ACC112 (cell line): Measurements from ENCODE around the gene SRBD1.

Experiments
- H2AFZ ChIP-seq: fragments of 200-600 bp; sonication (generic); one replicate; pipeline ENCODE4 v1.6.0; 2017; ENCODE audit warnings: antibody characterized with exemption, low read length; ENCODE audit not compliant: unreplicated experiment
- H3K27ac ChIP-seq: fragments of 200-600 bp; sonication (generic); 2 replicates; pipeline ENCODE4 v1.5.1; 2014; ENCODE audit warnings: low read depth, mild to moderate bottlenecking, antibody characterized with exemption, low read length, moderate library complexity
- H3K27me3 ChIP-seq: fragments of 200-600 bp; sonication (generic); 2 replicates; pipeline ENCODE4 v1.6.1; 2014; ENCODE audit warnings: mild to moderate bottlenecking, antibody characterized with exemption, low read length, moderate library complexity, mixed read lengths; ENCODE audit not compliant: insufficient read depth
- H3K36me3 ChIP-seq: fragments of 200-600 bp; sonication (generic); 2 replicates; pipeline ENCODE4 v1.6.1; 2016; ENCODE audit warnings: mild to moderate bottlenecking, antibody characterized with exemption, low read length, moderate library complexity, mixed read lengths; ENCODE audit not compliant: insufficient read depth
- H3K4me1 ChIP-seq: fragments of 200-600 bp; sonication (generic); one replicate; pipeline ENCODE4 v1.6.1; 2016; ENCODE audit warnings: low read length, mixed read lengths; ENCODE audit not compliant: insufficient read depth, unreplicated experiment, control insufficient read depth
- H3K4me3 ChIP-seq: fragments of 200-600 bp; sonication (generic); 2 replicates; pipeline ENCODE4 v1.5.1; 2014; ENCODE audit warnings: mild to moderate bottlenecking, low read depth, low read length
- H3K79me2 ChIP-seq: fragments of 200-600 bp; sonication (generic); one replicate; pipeline ENCODE4 v1.6.0; 2016; ENCODE audit warnings: low read length; ENCODE audit not compliant: control insufficient read depth, unreplicated experiment, insufficient read depth

SRBD1 gene, protein sequence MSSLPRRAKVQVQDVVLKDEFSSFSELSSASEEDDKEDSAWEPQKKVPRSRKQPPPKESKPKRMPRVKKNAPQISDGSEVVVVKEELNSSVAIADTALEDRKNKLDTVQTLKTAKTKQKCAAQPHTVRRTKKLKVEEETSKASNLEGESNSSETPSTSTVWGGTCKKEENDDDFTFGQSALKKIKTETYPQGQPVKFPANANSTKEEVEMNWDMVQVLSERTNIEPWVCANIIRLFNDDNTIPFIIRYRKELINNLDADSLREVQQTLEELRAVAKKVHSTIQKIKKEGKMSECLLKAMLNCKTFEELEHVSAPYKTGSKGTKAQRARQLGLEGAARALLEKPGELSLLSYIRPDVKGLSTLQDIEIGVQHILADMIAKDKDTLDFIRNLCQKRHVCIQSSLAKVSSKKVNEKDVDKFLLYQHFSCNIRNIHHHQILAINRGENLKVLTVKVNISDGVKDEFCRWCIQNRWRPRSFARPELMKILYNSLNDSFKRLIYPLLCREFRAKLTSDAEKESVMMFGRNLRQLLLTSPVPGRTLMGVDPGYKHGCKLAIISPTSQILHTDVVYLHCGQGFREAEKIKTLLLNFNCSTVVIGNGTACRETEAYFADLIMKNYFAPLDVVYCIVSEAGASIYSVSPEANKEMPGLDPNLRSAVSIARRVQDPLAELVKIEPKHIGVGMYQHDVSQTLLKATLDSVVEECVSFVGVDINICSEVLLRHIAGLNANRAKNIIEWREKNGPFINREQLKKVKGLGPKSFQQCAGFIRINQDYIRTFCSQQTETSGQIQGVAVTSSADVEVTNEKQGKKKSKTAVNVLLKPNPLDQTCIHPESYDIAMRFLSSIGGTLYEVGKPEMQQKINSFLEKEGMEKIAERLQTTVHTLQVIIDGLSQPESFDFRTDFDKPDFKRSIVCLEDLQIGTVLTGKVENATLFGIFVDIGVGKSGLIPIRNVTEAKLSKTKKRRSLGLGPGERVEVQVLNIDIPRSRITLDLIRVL

DNA sequence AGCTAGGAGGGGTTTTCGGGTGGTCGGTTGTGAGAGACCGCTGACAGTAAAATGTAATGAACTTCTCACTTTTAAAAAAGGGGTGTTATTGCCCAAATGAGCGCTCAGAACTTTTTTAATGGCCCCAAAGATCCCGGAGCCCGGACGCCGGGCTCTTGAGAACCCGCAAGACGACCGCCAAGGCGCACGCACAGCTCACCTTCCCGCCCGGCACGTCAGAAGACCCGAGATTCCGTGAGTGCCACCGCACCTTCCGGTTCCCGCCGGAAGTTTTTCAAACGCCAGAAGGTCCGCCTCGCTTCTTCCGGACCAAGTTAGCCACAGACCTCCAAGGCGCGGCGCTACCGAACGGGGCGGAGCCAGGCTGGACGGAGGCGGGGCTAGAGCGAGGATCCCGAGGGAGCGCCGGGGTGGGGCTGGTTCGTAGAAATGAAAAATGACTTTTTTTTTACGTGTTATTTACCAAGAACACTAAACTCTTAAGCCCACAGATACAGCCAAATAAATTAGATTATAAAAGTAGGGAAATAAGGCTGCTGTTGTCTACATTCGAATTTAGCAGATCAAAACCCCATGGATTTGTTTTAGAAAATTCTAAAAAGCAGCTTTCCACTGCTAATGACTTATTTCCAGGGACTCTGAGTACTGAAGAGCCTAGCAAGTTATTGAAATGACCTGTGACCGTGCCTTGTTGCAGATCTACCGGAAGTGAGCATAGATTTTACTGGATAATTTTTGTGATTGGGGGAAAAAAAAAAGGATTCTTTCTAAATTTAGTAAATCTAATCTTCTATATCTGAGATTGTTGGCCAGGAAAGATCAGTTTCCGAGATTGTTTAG is at the start of gene SRBD1:
Gene SRBD1 (minus strand): TSS at position 248 of the 840 bp plus-strand sequence. CDS start 5,826 bp downstream, outside the sequence.
- H3K27me3 ChIP-seq, result no peaks in the 10 kb centered on the region
- H3K4me1 ChIP-seq, result peaks cover 51% of the 10 kb centered on the region
- H3K36me3 ChIP-seq, result no peaks in the 10 kb centered on the region
- peak within 1 kb of the TSS; percentile 86 for H3K4me3 ChIP-seq
- H3K79me2 ChIP-seq, result peaks cover 41% of the 10 kb centered on the region
- peak within 1 kb of the TSS; percentile 81 for H2AFZ ChIP-seq
- H3K27ac ChIP-seq, result peak within 1 kb of the TSS; percentile 72

DNA sequence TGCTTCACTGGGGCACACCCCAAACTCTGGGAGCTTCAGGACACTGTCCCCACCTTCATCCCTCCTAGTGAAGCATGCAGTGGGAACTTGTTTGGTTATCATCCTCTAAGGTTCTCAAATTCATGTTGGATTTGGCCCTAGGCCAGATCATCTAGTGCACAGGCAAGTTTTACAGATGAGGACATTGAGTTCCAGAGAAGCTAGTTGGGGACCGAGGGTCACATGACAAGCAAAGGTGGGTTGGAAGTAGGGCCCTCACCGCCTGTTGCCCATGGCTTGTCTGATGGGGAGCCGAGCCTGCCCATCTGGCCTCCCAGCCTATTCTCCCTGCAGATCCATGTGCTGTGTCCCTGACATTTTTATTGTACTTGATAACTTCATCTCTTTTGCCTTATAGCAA is 43.2 kb upstream of the SRBD1 start:
- H3K79me2 ChIP-seq, result peaks cover 52% of the 10 kb centered on the region
- H3K4me3 ChIP-seq, result no peak overlapping the region
- no peaks in the 10 kb centered on the region for H3K27me3 ChIP-seq
- H3K27ac ChIP-seq, result no peak overlapping the region
- H2AFZ ChIP-seq, result no peak overlapping the region
- H3K36me3 ChIP-seq, result no peaks in the 10 kb centered on the region
- peaks cover 13% of the 10 kb centered on the region for H3K4me1 ChIP-seq

DNA sequence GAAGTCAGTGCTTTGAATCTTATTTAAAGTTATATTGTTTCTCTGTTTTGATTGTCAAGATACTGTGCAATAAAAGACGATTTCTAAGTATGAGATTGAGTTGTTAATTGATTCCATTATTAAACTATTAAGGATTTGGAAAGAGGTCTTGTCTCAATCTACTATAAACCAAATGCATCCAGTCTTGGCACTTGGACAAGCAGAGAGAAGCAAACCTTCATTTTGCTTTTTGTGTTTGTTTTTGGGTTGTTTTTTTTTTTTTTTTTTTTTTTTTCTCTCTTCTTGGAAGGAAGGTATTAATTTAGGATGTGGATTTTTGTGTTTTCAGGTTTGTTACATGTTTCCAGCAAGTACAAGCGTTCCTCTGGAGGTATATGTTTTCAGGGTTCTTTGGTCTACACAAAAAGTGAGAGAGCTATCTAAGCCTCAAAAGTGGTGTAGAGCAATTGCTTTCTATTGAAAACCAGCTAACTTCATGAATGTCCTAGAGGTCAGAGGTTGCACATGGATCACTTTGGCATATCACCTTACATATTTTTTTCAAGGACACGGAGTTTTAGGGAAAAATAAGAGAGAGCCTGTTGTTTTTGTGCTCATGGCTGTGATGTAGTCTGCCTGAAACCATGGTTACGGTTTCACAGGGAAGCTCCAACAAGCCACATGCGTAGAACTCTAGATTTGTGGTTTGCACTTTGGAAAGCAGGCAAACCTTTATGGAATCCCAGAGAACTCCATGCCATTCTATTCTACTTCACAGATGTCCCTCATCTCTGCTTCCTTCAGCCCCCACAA is 42.3 kb upstream of the SRBD1 start:
- Histone ChIP-seq H3K27ac (no peak overlapping the region), H3K79me2 (peaks cover 45% of the 10 kb centered on the region), H3K4me3 (peak overlapping the region; percentile 97), H3K27me3 (no peaks in the 10 kb centered on the region), H3K36me3 (no peaks in the 10 kb centered on the region), H2AFZ (peak overlapping the region; percentile 19), H3K4me1 (peaks cover 17% of the 10 kb centered on the region)

DNA sequence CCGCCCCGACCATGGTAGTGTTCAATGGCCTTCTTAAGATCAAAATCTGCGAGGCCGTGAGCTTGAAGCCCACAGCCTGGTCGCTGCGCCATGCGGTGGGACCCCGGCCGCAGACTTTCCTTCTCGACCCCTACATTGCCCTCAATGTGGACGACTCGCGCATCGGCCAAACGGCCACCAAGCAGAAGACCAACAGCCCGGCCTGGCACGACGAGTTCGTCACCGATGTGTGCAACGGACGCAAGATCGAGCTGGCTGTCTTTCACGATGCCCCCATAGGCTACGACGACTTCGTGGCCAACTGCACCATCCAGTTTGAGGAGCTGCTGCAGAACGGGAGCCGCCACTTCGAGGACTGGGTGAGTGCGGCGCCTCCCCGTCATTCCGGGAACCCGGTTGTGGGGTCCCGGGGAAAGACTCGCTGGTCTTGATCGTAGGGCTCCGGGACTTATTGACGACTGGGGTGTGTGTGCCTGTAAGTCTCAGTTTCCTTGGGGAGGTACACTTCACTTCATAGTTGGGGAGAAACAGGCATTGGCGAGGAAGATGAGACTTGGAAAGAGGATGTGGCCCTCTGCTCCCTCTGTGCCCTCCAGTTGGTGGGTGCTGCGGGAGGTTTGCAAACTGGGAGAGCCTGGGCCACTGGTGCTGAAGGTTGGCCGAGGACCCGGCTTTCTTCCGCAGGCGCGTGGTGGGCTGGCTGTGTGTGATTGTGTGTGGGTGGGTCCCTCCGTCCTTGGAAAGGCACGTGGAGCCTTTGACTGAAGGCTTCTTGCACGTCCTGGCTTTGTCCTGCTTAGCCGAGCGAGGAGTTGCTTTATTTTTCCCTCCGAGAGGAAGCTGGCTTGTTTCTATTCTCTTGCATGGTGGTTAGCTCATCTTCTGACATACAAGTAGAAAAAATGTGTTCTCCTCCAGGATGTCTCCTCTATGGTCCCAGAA is 41.3 kb upstream of the SRBD1 start:
- Histone ChIP-seq H3K36me3 (no peaks in the 10 kb centered on the region), H3K79me2 (peaks cover 36% of the 10 kb centered on the region), H3K27ac (no peak overlapping the region; the same call in 1 of the 2 replicates), H3K27me3 (no peaks in the 10 kb centered on the region), H3K4me3 (peak overlapping the region; percentile 97), H2AFZ (peak overlapping the region; percentile 19), H3K4me1 (peaks cover 20% of the 10 kb centered on the region)

DNA sequence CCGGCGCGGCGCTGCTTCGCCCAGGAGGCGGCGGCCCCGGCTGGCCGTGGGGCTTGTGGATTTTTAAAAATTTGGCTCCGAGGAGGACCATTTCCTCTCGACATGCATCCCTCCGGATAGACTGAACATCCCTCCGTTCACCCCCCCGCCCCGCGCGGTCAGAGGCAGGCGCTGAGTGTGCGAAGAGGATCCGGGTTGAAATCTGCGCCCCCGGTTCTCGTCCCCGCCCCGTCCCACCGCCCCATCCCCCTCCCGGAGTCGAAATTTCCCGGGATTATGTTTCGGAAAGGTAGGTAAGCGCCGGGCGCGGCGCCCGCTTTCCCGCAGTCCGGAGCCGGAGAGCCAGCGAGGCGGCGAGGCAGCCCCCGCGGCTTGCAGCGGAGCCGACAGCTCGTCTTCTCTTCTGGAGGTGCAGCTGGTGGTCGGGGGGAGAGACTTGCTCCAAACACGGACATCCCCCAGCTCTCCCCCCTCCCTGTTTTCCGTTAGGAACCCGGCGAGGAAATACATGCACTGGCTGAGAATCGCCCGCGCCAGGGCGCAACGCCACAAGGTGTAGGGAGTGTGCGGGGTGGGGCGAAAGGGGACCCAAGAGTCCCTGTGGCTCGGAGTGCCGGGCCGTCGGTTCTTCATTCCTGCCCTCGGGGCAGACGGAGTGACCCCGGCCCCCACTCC is 40.5 kb upstream of the SRBD1 start, which contains the start of gene PRKCE:
Gene PRKCE (plus strand): TSS at position 261 of the 675 bp plus-strand sequence.
- peaks cover 20% of the 10 kb centered on the region for H3K4me1 ChIP-seq
- H3K27ac ChIP-seq, result peak within 1 kb of the TSS; percentile 71
- H2AFZ ChIP-seq, result peak within 1 kb of the TSS; percentile 96
- peak within 1 kb of the TSS; percentile 97 for H3K4me3 ChIP-seq
- H3K36me3 ChIP-seq, result no peaks in the 10 kb centered on the region
- no peaks in the 10 kb centered on the region for H3K27me3 ChIP-seq
- H3K79me2 ChIP-seq, result peaks cover 36% of the 10 kb centered on the region

DNA sequence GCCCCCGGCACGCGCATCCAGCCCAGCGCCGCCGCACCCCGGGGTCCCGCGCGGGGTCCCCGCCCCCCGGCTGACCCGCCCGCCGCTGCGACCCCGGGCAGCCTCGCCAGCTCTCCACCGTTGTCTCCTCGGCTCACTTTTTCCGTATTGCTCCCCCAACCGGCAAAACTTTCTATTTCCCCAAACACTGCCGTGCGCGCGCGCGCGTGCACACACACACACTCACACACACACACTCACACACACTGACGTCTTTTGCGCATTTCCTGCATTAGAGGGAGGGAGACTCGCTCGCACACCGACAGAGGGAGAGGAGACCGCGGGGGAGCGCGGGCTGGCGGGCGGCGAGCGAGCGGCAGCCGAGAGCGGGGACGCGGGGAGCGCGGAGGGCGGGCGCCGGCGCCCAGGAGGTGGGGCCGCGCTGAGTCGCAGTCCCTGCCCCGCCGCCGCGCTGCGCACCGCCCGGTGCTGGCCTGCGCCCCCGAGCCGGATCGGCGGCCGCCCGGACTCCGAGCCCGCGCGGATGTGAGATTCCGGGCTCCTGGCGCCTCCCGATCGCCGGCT is 39.9 kb upstream of the SRBD1 start:
- no peaks in the 10 kb centered on the region for H3K27me3 ChIP-seq
- peaks cover 20% of the 10 kb centered on the region for H3K4me1 ChIP-seq
- H3K27ac ChIP-seq, result peak overlapping the region; percentile 71
- H3K36me3 ChIP-seq, result no peaks in the 10 kb centered on the region
- peak overlapping the region; percentile 96 for H2AFZ ChIP-seq
- peak overlapping the region; percentile 97 for H3K4me3 ChIP-seq
- H3K79me2 ChIP-seq, result peaks cover 36% of the 10 kb centered on the region

DNA sequence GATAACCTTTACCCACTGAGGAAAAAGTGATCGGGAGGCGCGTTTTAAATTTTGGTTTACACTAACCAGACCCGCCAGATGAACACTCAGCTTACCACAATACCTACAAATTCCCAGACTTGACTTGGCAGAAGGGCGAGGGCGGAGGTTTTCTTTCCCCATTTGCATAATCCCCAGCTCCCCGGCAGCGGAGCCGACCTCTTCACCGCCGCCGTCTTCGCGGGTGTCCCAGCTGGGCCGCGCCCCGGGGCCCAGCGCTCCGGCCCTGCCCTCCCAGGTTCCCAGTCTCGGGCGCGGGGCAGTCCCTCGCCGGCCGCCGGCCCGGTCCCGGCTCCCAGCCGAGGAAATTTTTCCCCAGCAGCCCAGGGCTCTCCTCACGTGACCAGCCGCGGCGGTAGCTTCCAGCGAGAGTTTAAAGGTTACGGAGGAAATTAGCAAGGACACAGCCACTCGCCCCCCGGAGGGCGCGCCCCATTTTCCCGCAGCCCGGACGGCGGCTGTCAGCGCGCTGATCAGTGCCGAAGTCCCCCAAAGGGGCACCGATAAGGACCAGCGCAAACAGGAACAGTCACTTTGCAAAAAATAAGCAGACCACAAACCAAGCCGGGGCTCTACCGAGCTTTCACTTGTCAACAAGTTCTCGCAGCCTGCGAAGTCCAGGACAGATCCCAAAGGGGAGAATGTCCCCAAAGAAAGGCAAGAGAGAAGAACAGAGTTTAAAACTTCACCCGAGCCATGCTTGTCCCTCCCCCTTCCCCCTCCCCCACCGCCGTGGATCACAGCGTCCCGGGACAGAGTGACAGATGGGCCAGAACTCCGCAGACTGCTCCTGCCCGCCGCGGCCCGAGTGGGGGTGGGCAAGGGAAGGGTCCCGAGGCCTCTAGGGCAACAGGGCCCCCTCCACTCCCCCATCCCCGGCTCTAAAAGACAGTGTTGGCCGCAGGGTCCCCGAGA is 39.1 kb upstream of the SRBD1 start:
- peak overlapping the region; percentile 96 for H2AFZ ChIP-seq
- peak overlapping the region; percentile 97 for H3K4me3 ChIP-seq
- peaks cover 20% of the 10 kb centered on the region for H3K4me1 ChIP-seq
- H3K27me3 ChIP-seq, result no peaks in the 10 kb centered on the region
- peak overlapping the region; percentile 71 for H3K27ac ChIP-seq
- no peaks in the 10 kb centered on the region for H3K36me3 ChIP-seq
- H3K79me2 ChIP-seq, result peaks cover 33% of the 10 kb centered on the region

DNA sequence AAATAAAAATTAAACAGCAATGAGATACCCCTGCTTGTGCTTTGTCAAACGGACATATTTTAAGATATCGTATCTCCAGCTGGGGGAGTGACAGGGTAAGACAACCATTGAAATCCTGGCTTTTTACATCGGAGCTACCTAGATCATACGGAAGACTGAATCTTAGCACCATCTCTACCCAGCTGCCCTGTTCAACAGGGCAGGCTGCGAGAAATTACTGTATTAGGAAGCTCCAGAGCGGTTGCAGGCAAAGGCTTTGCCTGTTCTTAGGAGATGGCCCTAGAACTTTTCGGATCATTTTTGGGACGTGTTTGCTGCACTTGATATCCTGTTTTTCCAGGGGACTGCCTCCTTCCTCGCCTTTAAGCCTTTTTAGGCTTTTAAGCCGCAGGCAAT is 38.4 kb upstream of the SRBD1 start:
- H2AFZ ChIP-seq, result peak overlapping the region; percentile 19
- H3K4me1 ChIP-seq, result peaks cover 19% of the 10 kb centered on the region
- H3K79me2 ChIP-seq, result peaks cover 27% of the 10 kb centered on the region
- H3K27ac ChIP-seq, result no peak overlapping the region
- H3K27me3 ChIP-seq, result no peaks in the 10 kb centered on the region
- H3K4me3 ChIP-seq, result peak overlapping the region; percentile 97
- H3K36me3 ChIP-seq, result no peaks in the 10 kb centered on the region
